HepG2 (cell line): ENCODE data around the gene PTH. TPM values are rescaled to one million over a fixed set of nuclear protein-coding genes. Genes with fewer than 3 reads are reported as not detected.

Experiments used
- DNMT1 ChIP-seq: sonication (generic); formaldehyde crosslinking; IDR thresholded peaks from 2 replicates; pipeline ENCODE4 v1.5.1; 2020; ENCODE audit warnings: mild to moderate bottlenecking, missing genetic modification reagents
- NFKB2 ChIP-seq: sonication (generic); formaldehyde crosslinking; IDR thresholded peaks from 2 replicates; pipeline ENCODE4 v1.4.0; 2020; ENCODE audit warnings: missing genetic modification reagents, borderline replicate concordance
- polyA plus RNA-seq, 8 experiments: library from polyadenylated mRNA; depleted of rRNA in 3 of 8; stranded (reverse) in 7 of 8; unstranded in 1 of 8; fragments of >200 nt; fragmentation: Illumina TruSeq in 4 of 8; extraction: Trizol in 4 of 8; gene quantifications; 2 replicates each; pipeline versions ENCODE4 v1.2.1 to v1.2.3, GENCODE V29; 2011 to 2016; ENCODE audit warnings: low read depth in 4 of 8, missing spikeins in 1 of 8, mixed read lengths in 1 of 8; ENCODE audit not compliant: insufficient read depth in 1 of 8
- total RNA-seq, 5 experiments: library from RNA; depleted of rRNA; stranded (reverse); fragments of >200 nt; fragmentation: Illumina TruSeq; extraction: Trizol; gene quantifications; 2 replicates each; pipeline ENCODE4 v1.2.3, GENCODE V29; 2016; ENCODE audit warnings: low read depth in 1 of 5
- TF ChIP-seq, protein P1 (sequence below): sonication (generic); formaldehyde crosslinking; IDR thresholded peaks from one replicate; pipeline ENCODE4 v1.5.1; 2020; ENCODE audit warnings: mild to moderate bottlenecking, missing genetic modification reagents; ENCODE audit errors: not compliant biosample characterization
- TF ChIP-seq, protein P2 (sequence below): sonication (generic); formaldehyde crosslinking; IDR thresholded peaks from 2 replicates; pipeline ENCODE4 v1.4.0; 2020; ENCODE audit warnings: missing genetic modification reagents

The PTH gene
- total and polyA plus RNA-seq, 2 of the 13 experiments (the other 11 are each of a cell fraction or from before 2014, with no cell fraction given), result not detected

DNA sequence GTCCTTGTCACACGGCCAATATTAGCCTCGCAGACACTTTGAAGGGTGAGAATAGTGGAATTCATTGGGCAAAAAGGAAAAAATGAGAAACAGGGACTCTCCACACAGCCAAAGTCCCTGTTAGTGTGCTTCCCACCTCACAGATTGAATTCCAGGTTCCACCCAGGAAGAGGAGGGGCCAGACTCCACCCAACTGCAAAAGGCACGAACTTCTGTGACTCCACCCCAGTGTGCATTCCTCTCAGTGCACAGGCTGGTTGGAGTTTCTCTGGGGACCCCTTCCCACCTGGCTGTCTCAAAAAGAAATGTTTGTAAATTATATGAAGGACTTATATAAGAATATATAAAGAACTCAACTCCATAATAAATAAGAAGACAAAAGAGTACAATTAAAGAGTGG, 20.7 kb downstream of the PTH start (continued):
- TF ChIP-seq, protein P1, sequence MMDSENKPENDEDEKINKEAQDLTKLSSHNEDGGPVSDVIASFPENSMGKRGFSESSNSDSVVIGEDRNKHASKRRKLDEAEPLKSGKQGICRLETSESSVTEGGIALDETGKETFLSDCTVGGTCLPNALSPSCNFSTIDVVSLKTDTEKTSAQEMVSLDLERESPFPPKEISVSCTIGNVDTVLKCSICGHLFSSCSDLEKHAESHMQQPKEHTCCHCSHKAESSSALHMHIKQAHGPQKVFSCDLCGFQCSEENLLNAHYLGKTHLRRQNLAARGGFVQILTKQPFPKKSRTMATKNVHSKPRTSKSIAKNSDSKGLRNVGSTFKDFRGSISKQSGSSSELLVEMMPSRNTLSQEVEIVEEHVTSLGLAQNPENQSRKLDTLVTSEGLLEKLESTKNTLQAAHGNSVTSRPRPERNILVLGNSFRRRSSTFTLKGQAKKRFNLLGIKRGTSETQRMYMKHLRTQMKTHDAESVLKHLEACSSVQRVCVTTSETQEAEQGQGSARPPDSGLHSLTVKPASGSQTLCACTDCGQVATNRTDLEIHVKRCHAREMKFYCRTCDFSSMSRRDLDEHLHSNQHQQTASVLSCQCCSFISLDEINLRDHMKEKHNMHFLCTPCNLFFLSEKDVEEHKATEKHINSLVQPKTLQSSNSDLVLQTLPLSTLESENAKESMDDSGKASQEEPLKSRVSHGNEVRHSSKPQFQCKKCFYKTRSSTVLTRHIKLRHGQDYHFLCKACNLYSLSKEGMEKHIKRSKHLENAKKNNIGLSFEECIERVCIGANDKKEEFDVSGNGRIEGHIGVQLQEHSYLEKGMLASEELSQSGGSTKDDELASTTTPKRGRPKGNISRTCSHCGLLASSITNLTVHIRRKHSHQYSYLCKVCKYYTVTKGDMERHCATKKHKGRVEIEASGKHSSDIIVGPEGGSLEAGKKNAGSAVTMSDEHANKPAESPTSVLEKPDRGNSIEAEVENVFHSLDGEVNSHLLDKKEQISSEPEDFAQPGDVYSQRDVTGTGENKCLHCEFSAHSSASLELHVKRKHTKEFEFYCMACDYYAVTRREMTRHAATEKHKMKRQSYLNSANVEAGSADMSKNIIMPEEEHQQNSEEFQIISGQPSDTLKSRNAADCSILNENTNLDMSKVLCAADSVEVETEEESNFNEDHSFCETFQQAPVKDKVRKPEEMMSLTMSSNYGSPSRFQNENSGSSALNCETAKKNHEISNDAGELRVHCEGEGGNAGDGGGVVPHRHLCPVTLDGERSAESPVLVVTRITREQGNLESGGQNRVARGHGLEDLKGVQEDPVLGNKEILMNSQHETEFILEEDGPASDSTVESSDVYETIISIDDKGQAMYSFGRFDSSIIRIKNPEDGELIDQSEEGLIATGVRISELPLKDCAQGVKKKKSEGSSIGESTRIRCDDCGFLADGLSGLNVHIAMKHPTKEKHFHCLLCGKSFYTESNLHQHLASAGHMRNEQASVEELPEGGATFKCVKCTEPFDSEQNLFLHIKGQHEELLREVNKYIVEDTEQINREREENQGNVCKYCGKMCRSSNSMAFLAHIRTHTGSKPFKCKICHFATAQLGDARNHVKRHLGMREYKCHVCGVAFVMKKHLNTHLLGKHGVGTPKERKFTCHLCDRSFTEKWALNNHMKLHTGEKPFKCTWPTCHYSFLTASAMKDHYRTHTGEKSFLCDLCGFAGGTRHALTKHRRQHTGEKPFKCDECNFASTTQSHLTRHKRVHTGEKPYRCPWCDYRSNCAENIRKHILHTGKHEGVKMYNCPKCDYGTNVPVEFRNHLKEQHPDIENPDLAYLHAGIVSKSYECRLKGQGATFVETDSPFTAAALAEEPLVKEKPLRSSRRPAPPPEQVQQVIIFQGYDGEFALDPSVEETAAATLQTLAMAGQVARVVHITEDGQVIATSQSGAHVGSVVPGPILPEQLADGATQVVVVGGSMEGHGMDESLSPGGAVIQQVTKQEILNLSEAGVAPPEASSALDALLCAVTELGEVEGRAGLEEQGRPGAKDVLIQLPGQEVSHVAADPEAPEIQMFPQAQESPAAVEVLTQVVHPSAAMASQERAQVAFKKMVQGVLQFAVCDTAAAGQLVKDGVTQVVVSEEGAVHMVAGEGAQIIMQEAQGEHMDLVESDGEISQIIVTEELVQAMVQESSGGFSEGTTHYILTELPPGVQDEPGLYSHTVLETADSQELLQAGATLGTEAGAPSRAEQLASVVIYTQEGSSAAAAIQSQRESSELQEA, result no peak
- TF ChIP-seq DNMT1 (CRISPR knock-in tag) (no peak), NFKB2 (no peak)
- TF ChIP-seq, protein P2, sequence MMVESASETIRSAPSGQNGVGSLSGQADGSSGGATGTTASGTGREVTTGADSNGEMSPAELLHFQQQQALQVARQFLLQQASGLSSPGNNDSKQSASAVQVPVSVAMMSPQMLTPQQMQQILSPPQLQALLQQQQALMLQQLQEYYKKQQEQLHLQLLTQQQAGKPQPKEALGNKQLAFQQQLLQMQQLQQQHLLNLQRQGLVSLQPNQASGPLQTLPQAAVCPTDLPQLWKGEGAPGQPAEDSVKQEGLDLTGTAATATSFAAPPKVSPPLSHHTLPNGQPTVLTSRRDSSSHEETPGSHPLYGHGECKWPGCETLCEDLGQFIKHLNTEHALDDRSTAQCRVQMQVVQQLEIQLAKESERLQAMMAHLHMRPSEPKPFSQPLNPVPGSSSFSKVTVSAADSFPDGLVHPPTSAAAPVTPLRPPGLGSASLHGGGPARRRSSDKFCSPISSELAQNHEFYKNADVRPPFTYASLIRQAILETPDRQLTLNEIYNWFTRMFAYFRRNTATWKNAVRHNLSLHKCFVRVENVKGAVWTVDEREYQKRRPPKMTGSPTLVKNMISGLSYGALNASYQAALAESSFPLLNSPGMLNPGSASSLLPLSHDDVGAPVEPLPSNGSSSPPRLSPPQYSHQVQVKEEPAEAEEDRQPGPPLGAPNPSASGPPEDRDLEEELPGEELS (CRISPR knock-in tag), result no peak
- TF ChIP-seq, all 625 proteins: peak for 0
